ENCODE data around the gene SKA2. TPM values are rescaled to one million over a fixed set of nuclear protein-coding genes. Genes with fewer than 3 reads are reported as not detected.

Gene SKA2, protein sequence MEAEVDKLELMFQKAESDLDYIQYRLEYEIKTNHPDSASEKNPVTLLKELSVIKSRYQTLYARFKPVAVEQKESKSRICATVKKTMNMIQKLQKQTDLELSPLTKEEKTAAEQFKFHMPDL
- 50.5 and 53.8 TPM in 2 replicates for total RNA-seq (2014; rRNA removed; shearing (Covaris generic))
- polyA plus RNA-seq (2016; fragmentation: Nextera tagmentation; extraction: Ambion mirVana), result 125 and 140 TPM in 2 replicates
- long read RNA-seq, transcript SKA2-201 (4 exons, 2,798 nt), result major isoform, 10 of 20 reads
- long read RNA-seq, partial matches to known transcripts, result 2 of 20 reads
- long read RNA-seq, other reads (novel, unspliced or antisense), result 4 of 20 reads

DNA sequence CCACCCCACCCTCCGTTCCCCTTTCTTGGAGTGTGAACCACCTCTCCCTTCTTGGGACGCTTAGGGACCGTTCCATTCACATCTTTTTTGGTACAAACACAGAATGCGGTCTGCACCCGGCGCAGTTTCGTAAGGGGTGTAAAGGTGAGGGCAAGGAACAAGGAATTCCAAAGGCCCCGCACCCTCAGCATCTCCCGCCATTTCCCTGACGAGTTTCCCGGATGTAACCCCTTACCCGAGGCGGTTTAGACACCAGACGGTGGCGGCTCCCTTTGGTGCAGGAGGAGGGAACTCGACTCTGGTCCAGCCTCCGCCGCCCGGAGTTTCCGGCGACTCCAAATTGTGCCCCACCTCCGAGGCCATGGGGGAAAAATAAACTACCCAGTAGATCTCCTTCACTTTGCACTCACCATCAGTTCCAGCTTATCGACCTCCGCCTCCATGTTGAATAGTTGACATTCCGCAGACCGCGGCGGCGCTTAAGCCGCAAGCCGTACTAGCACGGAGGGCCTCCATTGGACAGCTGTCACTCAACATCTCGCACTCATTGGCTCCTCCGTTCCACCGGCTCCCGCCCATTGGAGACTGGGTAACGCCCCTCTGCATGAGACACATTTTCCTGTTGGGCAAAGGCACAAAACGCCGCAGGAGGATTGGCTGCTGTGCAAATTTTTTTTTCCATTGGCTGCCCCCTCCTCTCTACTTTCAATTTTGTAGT is at the start of gene SKA2:
TSS of gene SKA2 (minus strand) at position 466 of the 718 bp plus-strand sequence. CDS start at position 443, 23 bp downstream.
- no peak within 1 kb of the TSS for H3K27ac Mint-ChIP-seq
- Histone ChIP-seq H4K20me1 (replicated peaks; ENCODE audit: insufficient read depth) (peaks cover 12% of the 10 kb centered on the region), H3K79me2 (replicated peaks; ENCODE audit: insufficient read depth) (peaks cover 84% of the 10 kb centered on the region), H3K4me1 (ENCODE audit: insufficient read depth) (peaks cover 23% of the 10 kb centered on the region), H3K27ac (ENCODE audit: low read depth) (peak within 1 kb of the TSS; percentile 92), H3K9me2 (ENCODE audit: insufficient read depth) (no peaks in the 10 kb centered on the region), H3K4me3 (peak within 1 kb of the TSS; percentile 77), H3K27me3 (ENCODE audit: insufficient read depth) (no peaks in the 10 kb centered on the region), H3F3A (replicated peaks; ENCODE audit: low read depth) (no peaks in the 10 kb centered on the region), H2AFZ (no peak within 1 kb of the TSS), H3K36me3 (ENCODE audit: insufficient read depth) (no peaks in the 10 kb centered on the region), H3K4me2 (peak within 1 kb of the TSS; percentile 84)
- peaks cover 5% of the 10 kb centered on the region; the same call in 2 of the 3 replicates for H3K36me3 Mint-ChIP-seq (ENCODE audit: low read depth)
- H3K4me3 Mint-ChIP-seq, result no peak within 1 kb of the TSS
- TF ChIP-seq, protein P1, sequence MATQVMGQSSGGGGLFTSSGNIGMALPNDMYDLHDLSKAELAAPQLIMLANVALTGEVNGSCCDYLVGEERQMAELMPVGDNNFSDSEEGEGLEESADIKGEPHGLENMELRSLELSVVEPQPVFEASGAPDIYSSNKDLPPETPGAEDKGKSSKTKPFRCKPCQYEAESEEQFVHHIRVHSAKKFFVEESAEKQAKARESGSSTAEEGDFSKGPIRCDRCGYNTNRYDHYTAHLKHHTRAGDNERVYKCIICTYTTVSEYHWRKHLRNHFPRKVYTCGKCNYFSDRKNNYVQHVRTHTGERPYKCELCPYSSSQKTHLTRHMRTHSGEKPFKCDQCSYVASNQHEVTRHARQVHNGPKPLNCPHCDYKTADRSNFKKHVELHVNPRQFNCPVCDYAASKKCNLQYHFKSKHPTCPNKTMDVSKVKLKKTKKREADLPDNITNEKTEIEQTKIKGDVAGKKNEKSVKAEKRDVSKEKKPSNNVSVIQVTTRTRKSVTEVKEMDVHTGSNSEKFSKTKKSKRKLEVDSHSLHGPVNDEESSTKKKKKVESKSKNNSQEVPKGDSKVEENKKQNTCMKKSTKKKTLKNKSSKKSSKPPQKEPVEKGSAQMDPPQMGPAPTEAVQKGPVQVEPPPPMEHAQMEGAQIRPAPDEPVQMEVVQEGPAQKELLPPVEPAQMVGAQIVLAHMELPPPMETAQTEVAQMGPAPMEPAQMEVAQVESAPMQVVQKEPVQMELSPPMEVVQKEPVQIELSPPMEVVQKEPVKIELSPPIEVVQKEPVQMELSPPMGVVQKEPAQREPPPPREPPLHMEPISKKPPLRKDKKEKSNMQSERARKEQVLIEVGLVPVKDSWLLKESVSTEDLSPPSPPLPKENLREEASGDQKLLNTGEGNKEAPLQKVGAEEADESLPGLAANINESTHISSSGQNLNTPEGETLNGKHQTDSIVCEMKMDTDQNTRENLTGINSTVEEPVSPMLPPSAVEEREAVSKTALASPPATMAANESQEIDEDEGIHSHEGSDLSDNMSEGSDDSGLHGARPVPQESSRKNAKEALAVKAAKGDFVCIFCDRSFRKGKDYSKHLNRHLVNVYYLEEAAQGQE (IDR thresholded peaks at IDR 0.05; ENCODE audit: unreplicated experiment), result peak; percentile 11
- TF ChIP-seq, protein P2, sequence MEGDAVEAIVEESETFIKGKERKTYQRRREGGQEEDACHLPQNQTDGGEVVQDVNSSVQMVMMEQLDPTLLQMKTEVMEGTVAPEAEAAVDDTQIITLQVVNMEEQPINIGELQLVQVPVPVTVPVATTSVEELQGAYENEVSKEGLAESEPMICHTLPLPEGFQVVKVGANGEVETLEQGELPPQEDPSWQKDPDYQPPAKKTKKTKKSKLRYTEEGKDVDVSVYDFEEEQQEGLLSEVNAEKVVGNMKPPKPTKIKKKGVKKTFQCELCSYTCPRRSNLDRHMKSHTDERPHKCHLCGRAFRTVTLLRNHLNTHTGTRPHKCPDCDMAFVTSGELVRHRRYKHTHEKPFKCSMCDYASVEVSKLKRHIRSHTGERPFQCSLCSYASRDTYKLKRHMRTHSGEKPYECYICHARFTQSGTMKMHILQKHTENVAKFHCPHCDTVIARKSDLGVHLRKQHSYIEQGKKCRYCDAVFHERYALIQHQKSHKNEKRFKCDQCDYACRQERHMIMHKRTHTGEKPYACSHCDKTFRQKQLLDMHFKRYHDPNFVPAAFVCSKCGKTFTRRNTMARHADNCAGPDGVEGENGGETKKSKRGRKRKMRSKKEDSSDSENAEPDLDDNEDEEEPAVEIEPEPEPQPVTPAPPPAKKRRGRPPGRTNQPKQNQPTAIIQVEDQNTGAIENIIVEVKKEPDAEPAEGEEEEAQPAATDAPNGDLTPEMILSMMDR (conservative IDR thresholded peaks at IDR 0.05; ENCODE audit: low read depth in 2 of 2), result no peak
- TF ChIP-seq STAT1 (IDR thresholded peaks at IDR 0.05; ENCODE audit: unreplicated experiment) (no peak), ZNF331 (CRISPR knock-in tag; IDR thresholded peaks at IDR 0.05; ENCODE audit: low read depth) (no peak), POLR2AphosphoS5 (IDR thresholded peaks at IDR 0.05; ENCODE audit: low read depth) (peak; percentile 69), JUNB (IDR thresholded peaks at IDR 0.05; ENCODE audit: unreplicated experiment) (no peak), ZNF114 (CRISPR knock-in tag; IDR thresholded peaks at IDR 0.05) (peak; percentile 94), CREB1 (CRISPR knock-in tag; IDR thresholded peaks at IDR 0.05; ENCODE audit: low read depth) (peak; percentile 84; the same call in 1 of the 2 replicates), EZH2 (IDR thresholded peaks at IDR 0.05; ENCODE audit: low read depth, unreplicated experiment) (no peak), EZH2phosphoT487 (IDR thresholded peaks at IDR 0.05; ENCODE audit: unreplicated experiment) (no peak), NANOG (IDR thresholded peaks at IDR 0.05; ENCODE audit: borderline replicate concordance) (0 out of 2 replicates have a peak, but pooled peaks have one; percentile 10)
- TF ChIP-seq, protein P3, sequence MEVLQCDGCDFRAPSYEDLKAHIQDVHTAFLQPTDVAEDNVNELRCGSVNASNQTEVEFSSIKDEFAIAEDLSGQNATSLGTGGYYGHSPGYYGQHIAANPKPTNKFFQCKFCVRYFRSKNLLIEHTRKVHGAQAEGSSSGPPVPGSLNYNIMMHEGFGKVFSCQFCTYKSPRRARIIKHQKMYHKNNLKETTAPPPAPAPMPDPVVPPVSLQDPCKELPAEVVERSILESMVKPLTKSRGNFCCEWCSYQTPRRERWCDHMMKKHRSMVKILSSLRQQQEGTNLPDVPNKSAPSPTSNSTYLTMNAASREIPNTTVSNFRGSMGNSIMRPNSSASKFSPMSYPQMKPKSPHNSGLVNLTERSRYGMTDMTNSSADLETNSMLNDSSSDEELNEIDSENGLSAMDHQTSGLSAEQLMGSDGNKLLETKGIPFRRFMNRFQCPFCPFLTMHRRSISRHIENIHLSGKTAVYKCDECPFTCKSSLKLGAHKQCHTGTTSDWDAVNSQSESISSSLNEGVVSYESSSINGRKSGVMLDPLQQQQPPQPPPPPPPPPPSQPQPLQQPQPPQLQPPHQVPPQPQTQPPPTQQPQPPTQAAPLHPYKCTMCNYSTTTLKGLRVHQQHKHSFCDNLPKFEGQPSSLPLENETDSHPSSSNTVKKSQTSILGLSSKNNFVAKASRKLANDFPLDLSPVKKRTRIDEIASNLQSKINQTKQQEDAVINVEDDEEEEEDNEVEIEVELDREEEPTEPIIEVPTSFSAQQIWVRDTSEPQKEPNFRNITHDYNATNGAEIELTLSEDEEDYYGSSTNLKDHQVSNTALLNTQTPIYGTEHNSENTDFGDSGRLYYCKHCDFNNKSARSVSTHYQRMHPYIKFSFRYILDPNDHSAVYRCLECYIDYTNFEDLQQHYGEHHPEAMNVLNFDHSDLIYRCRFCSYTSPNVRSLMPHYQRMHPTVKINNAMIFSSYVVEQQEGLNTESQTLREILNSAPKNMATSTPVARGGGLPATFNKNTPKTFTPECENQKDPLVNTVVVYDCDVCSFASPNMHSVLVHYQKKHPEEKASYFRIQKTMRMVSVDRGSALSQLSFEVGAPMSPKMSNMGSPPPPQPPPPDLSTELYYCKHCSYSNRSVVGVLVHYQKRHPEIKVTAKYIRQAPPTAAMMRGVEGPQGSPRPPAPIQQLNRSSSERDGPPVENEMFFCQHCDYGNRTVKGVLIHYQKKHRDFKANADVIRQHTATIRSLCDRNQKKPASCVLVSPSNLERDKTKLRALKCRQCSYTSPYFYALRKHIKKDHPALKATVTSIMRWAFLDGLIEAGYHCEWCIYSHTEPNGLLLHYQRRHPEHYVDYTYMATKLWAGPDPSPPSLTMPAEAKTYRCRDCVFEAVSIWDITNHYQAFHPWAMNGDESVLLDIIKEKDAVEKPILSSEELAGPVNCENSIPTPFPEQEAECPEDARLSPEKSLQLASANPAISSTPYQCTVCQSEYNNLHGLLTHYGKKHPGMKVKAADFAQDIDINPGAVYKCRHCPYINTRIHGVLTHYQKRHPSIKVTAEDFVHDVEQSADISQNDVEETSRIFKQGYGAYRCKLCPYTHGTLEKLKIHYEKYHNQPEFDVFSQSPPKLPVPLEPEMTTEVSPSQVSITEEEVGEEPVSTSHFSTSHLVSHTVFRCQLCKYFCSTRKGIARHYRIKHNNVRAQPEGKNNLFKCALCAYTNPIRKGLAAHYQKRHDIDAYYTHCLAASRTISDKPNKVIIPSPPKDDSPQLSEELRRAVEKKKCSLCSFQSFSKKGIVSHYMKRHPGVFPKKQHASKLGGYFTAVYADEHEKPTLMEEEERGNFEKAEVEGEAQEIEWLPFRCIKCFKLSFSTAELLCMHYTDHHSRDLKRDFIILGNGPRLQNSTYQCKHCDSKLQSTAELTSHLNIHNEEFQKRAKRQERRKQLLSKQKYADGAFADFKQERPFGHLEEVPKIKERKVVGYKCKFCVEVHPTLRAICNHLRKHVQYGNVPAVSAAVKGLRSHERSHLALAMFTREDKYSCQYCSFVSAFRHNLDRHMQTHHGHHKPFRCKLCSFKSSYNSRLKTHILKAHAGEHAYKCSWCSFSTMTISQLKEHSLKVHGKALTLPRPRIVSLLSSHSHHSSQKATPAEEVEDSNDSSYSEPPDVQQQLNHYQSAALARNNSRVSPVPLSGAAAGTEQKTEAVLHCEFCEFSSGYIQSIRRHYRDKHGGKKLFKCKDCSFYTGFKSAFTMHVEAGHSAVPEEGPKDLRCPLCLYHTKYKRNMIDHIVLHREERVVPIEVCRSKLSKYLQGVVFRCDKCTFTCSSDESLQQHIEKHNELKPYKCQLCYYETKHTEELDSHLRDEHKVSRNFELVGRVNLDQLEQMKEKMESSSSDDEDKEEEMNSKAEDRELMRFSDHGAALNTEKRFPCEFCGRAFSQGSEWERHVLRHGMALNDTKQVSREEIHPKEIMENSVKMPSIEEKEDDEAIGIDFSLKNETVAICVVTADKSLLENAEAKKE (CRISPR knock-in tag; IDR thresholded peaks at IDR 0.05), result no peak
- TF ChIP-seq, protein P4, sequence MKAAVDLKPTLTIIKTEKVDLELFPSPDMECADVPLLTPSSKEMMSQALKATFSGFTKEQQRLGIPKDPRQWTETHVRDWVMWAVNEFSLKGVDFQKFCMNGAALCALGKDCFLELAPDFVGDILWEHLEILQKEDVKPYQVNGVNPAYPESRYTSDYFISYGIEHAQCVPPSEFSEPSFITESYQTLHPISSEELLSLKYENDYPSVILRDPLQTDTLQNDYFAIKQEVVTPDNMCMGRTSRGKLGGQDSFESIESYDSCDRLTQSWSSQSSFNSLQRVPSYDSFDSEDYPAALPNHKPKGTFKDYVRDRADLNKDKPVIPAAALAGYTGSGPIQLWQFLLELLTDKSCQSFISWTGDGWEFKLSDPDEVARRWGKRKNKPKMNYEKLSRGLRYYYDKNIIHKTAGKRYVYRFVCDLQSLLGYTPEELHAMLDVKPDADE (IDR thresholded peaks at IDR 0.05), result no peak
- peaks cover 25% of the 10 kb centered on the region for H3K4me1 Mint-ChIP-seq
- ATAC-seq (peak; percentile 87), DNase-seq (ENCODE audit: low spot score) (peak; percentile 99)
- peaks cover 7% of the 10 kb centered on the region for H3K27me3 Mint-ChIP-seq (ENCODE audit: insufficient read depth, low read depth, poor library complexity)
- H3K9me3 Mint-ChIP-seq, result no peaks in the 10 kb centered on the region

All from GM23338 (cell line).